B cell (primary cell): Measurements from ENCODE around the gene PNCK. TPM values are rescaled to one million over a fixed set of nuclear protein-coding genes. Genes with fewer than 3 reads are reported as not detected.

ENCODE experiments used
- ATAC-seq: fragments of 200-7000 bp; cut with Tn5 transposase; one replicate; pipeline ENCODE4 v1.10.0; 2021; ENCODE audit warnings: low read depth, mild to moderate bottlenecking, moderate number of reproducible peaks, moderate library complexity
- CTCF ChIA-PET: fragments of 350-600 bp; sonication (Branson Sonifier 250); formaldehyde crosslinking; loops from one replicate; lab custom pipeline; 2021; ENCODE audit warnings: antibody characterized with exemption, inconsistent platforms; lab: Charles Lee
- POLR2A ChIA-PET: fragments of 350-600 bp; sonication (Branson Sonifier 250); formaldehyde crosslinking; loops from one replicate; lab custom pipeline; 2021; ENCODE audit warnings: antibody characterized with exemption; lab: Charles Lee
- DNase-seq: peaks from one replicate; pipeline ENCODE4 v3.0.0; 2013
- H2AFZ ChIP-seq: 2 replicates; pipeline ENCODE4 v1.6.1; 2012; ENCODE audit warnings: mild to moderate bottlenecking, low read depth, low read length; ENCODE audit not compliant: insufficient read depth, poor library complexity, severe bottlenecking
- H3K27ac ChIP-seq, 2 donors: 1 replicate in 1 of 2; 2 replicates in 1 of 2; pipeline ENCODE4 v1.5.1; 2012 to 2013; ENCODE audit warnings: low read length in 2 of 2, mild to moderate bottlenecking in 2 of 2, moderate library complexity in 1 of 2
- H3K27me3 ChIP-seq, 4 experiments: fragments of 200-600 bp in 1 of 4; sonication (generic) in 1 of 4; replicated peaks in 1 of 4; 1 replicate in 2 of 4; 2 replicates in 2 of 4; pipeline versions ENCODE4 v1.6.1 to v1.7.0; 2013 to 2016; ENCODE audit warnings: low read length in 3 of 4, mild to moderate bottlenecking in 2 of 4, mixed read lengths in 1 of 4, moderate library complexity in 1 of 4; ENCODE audit not compliant: insufficient read depth in 4 of 4, control insufficient read depth in 3 of 4; ENCODE audit errors: control extremely low read depth in 1 of 4
- H3K36me3 ChIP-seq, 2 experiments: replicated peaks in 1 of 2; 1 replicate in 1 of 2; 2 replicates in 1 of 2; pipeline versions ENCODE4 v1.6.1 to v1.7.1; 2013; ENCODE audit warnings: low read length in 1 of 2; ENCODE audit not compliant: insufficient read depth in 2 of 2, control insufficient read depth in 1 of 2; ENCODE audit errors: control extremely low read depth in 1 of 2, extremely low read depth in 1 of 2
- H3K4me1 ChIP-seq, 2 donors: fragments of 200-600 bp in 1 of 2; sonication (generic) in 1 of 2; 1 replicate in 1 of 2; 2 replicates in 1 of 2; pipeline versions ENCODE4 v1.5.1 to v1.6.1; 2013 to 2017; ENCODE audit warnings: low read length in 2 of 2; ENCODE audit not compliant: control insufficient read depth in 2 of 2, insufficient read depth in 2 of 2
- H3K4me2 ChIP-seq: replicated peaks from 2 replicates; pipeline ENCODE3; 2012; ENCODE audit warnings: mild to moderate bottlenecking, low read depth, low read length; ENCODE audit not compliant: poor library complexity, severe bottlenecking
- H3K4me3 ChIP-seq, 5 experiments: fragments of 200-600 bp in 1 of 5; sonication (generic) in 1 of 5; 1 replicate in 3 of 5; 2 replicates in 2 of 5; pipeline versions ENCODE4 v1.5.1 to v1.7.0; 2011 to 2016; ENCODE audit warnings: low read length in 4 of 5, mild to moderate bottlenecking in 4 of 5, low read depth in 2 of 5, control low read depth in 1 of 5, moderate library complexity in 1 of 5; ENCODE audit not compliant: insufficient read depth in 1 of 5; ENCODE audit errors: control extremely low read depth in 1 of 5, extremely low read depth in 1 of 5
- H3K79me2 ChIP-seq: fragments of 200-600 bp; sonication (generic); one replicate; pipeline ENCODE4 v1.6.0; 2016; ENCODE audit warnings: low read length; ENCODE audit not compliant: control insufficient read depth, insufficient read depth
- H3K9ac ChIP-seq: fragments of 200-600 bp; sonication (generic); 2 replicates; pipeline ENCODE4 v1.6.1; 2017; ENCODE audit warnings: mild to moderate bottlenecking, low read length, moderate library complexity
- H3K9me3 ChIP-seq, 3 donors: one replicate each; pipeline versions ENCODE4 v1.6.1 to v1.7.1; 2013; ENCODE audit warnings: low read length in 2 of 3; ENCODE audit not compliant: control insufficient read depth in 2 of 3, insufficient read depth in 1 of 3; ENCODE audit errors: control extremely low read depth in 1 of 3
- H4K20me1 ChIP-seq: 2 replicates; pipeline ENCODE4 v1.6.0; 2012; ENCODE audit warnings: mild to moderate bottlenecking, low read length; ENCODE audit not compliant: insufficient read depth, control insufficient read depth, poor library complexity, severe bottlenecking
- H3K27ac Mint-ChIP-seq: one replicate; pipeline ENCODE4 v1.8.0; 2021; ENCODE audit warnings: mixed read lengths
- H3K27me3 Mint-ChIP-seq: one replicate; pipeline ENCODE4 v1.8.0; 2021; ENCODE audit warnings: mixed read lengths
- H3K4me1 Mint-ChIP-seq: one replicate; pipeline ENCODE4 v1.8.0; 2021; ENCODE audit warnings: mixed read lengths
- H3K4me3 Mint-ChIP-seq: one replicate; pipeline ENCODE4 v1.8.0; 2021; ENCODE audit warnings: mixed read lengths
- H3K9me3 Mint-ChIP-seq: one replicate; pipeline ENCODE4 v1.8.0; 2022; ENCODE audit warnings: mixed read lengths; ENCODE audit not compliant: insufficient read depth
- CTCF ChIP-seq: fragments of 200-600 bp; IDR thresholded peaks from one replicate; pipeline ENCODE4 v1.8.0; 2022; ENCODE audit warnings: antibody characterized with exemption, mild to moderate bottlenecking
- EZH2 ChIP-seq: IDR thresholded peaks from 2 replicates; pipeline ENCODE4 v1.6.1; 2012; ENCODE audit warnings: borderline replicate concordance, low read depth, mild to moderate bottlenecking, moderate library complexity, low read length; ENCODE audit not compliant: insufficient read depth, poor library complexity, severe bottlenecking
- WGBS: methylation state at CpG from one replicate; pipeline ENCODE4 v1.1.5; 2013; ENCODE audit warnings: missing lambda C conversion rate; ENCODE audit not compliant: insufficient coverage; 5-methylcytosine and 5-hydroxymethylcytosine counted together
- intact Hi-C: fragments of 100-400 bp; cut with micrococcal nuclease; formaldehyde crosslinking; loops from one replicate; pipeline ENCODE4 v1.10.0; 2022
- polyA plus RNA-seq: library from polyadenylated mRNA; depleted of rRNA; stranded (reverse); fragments of >200 nt; gene quantifications from 2 replicates; pipeline ENCODE4 v1.2.3, GENCODE V29; 2012
- total RNA-seq, 2 donors: library from RNA; stranded (reverse); fragments of 120-200 nt in 1 of 2; gene quantifications; 1 replicate in 1 of 2; 2 replicates in 1 of 2; pipeline versions ENCODE4 v1.2.3 to v1.2.4, GENCODE V29; 2013 to 2022

The PNCK gene
- total and polyA plus RNA-seq, 2 donors (not counting 1 experiment from before 2014, with no cell fraction given), result 0.99 TPM; not detected in 1

GRCh38 chrX:153708415-153708814 lies 34.8 kb upstream of the PNCK start:
- POLR2A ChIA-PET, result no interaction called here
- Histone ChIP-seq H3K27me3 (no peaks in the 10 kb centered on the region), H3K4me1 (no peaks in the 10 kb centered on the region), H3K4me2 (no peak overlapping the region), H2AFZ (no peak overlapping the region), H3K27ac (no peak overlapping the region), H3K9ac (no peak overlapping the region), H4K20me1 (peaks cover 61% of the 10 kb centered on the region), H3K9me3 (no peaks in the 10 kb centered on the region), H3K79me2 (peaks cover 35% of the 10 kb centered on the region), H3K4me3 (no peak overlapping the region), H3K36me3 (peaks cover 0 to 21% of the 10 kb centered on the region in 2 experiments)
- ATAC-seq (no peak), DNase-seq (no peak)
- H3K27me3 Mint-ChIP-seq, result no peaks in the 10 kb centered on the region
- H3K4me3 Mint-ChIP-seq, result no peak overlapping the region
- 47% methylated on average over 10 of the region's 13 CpGs for WGBS
- intact Hi-C loops, result no loop called here
- no peak overlapping the region for H3K27ac Mint-ChIP-seq
- H3K4me1 Mint-ChIP-seq, result no peaks in the 10 kb centered on the region
- CTCF ChIA-PET, result interaction anchor here (1.1 kb wide), 1 partner anchor 21 kb away, joined by 4 read pairs; the partner anchor contains the start of gene SLC6A8
- no peaks in the 10 kb centered on the region for H3K9me3 Mint-ChIP-seq
- TF ChIP-seq CTCF (peak; percentile 27), EZH2 (no peak)

GRCh38 chrX:153707406-153707805 lies 33.8 kb upstream of the PNCK start:
- no peaks in the 10 kb centered on the region for H3K27me3 ChIP-seq
- no peak overlapping the region for H3K9ac ChIP-seq
- H3K9me3 Mint-ChIP-seq, result no peaks in the 10 kb centered on the region
- no peak overlapping the region for H3K4me2 ChIP-seq
- H3K27me3 Mint-ChIP-seq, result no peaks in the 10 kb centered on the region
- intact Hi-C loops, result no loop called here
- TF ChIP-seq EZH2, result no peak
- no peak for TF ChIP-seq CTCF
- H3K9me3 ChIP-seq, result no peaks in the 10 kb centered on the region
- H3K36me3 ChIP-seq, result peaks cover 0 to 21% of the 10 kb centered on the region in 2 experiments
- 95% methylated on average over 2 of the region's 6 CpGs for WGBS
- no peak overlapping the region for H2AFZ ChIP-seq
- no peak overlapping the region for H3K27ac ChIP-seq
- DNase-seq (no peak), ATAC-seq (no peak)
- no peak overlapping the region for H3K27ac Mint-ChIP-seq
- H3K4me1 ChIP-seq, result no peaks in the 10 kb centered on the region
- H4K20me1 ChIP-seq, result peaks cover 63% of the 10 kb centered on the region
- H3K79me2 ChIP-seq, result peaks cover 35% of the 10 kb centered on the region
- ChIA-PET CTCF (interaction anchor here (1.1 to 1.3 kb wide), 2 partner anchors 20 to 252 kb away, joined by 3 to 4 read pairs; partner anchors contain the start of gene SLC6A8), POLR2A (no interaction called here)
- no peak overlapping the region for H3K4me3 ChIP-seq
- no peaks in the 10 kb centered on the region for H3K4me1 Mint-ChIP-seq
- no peak overlapping the region for H3K4me3 Mint-ChIP-seq
